Mesenchymal stem cell (in vitro differentiated cells and primary cell): ENCODE results near the gene ARHGAP19.
A peak's percentile ranks its signal among the peaks of the same experiment; 100 is the strongest.

ENCODE experiments used
- DNase-seq: peaks from one replicate; pipeline ENCODE4 v3.0.0-alpha.2; 2013
- H2AFZ ChIP-seq: one replicate; pipeline ENCODE4 v1.6.1; 2013; ENCODE audit warnings: low read depth, mild to moderate bottlenecking, control low read depth, inconsistent platforms, low read length, moderate library complexity
- H2AK5ac ChIP-seq: 2 replicates; pipeline ENCODE4 v1.6.1; 2013; ENCODE audit warnings: low read length, moderate library complexity, mild to moderate bottlenecking, inconsistent platforms; ENCODE audit not compliant: severe bottlenecking
- H2BK120ac ChIP-seq: one replicate; pipeline ENCODE4 v1.6.1; 2013; ENCODE audit warnings: low read depth, mild to moderate bottlenecking, inconsistent platforms, low read length, moderate library complexity
- H2BK12ac ChIP-seq, 2 experiments: one replicate each; pipeline ENCODE4 v1.6.1; 2013; ENCODE audit warnings: inconsistent platforms in 2 of 2, low read length in 2 of 2, mild to moderate bottlenecking in 2 of 2, moderate library complexity in 2 of 2, control low read depth in 1 of 2
- H2BK15ac ChIP-seq: one replicate; pipeline ENCODE4 v1.6.1; 2013; ENCODE audit warnings: mild to moderate bottlenecking, low read depth, inconsistent platforms; ENCODE audit not compliant: poor library complexity, severe bottlenecking
- H2BK5ac ChIP-seq: 2 replicates; pipeline ENCODE4 v1.6.1; 2013; ENCODE audit warnings: low read depth, mild to moderate bottlenecking, low read length, control low read depth, inconsistent platforms; ENCODE audit not compliant: poor library complexity, severe bottlenecking
- H3K14ac ChIP-seq, 2 experiments: one replicate each; pipeline ENCODE4 v1.6.1; 2013; ENCODE audit warnings: inconsistent platforms in 2 of 2, low read length in 2 of 2, control low read depth in 1 of 2, mild to moderate bottlenecking in 1 of 2, moderate library complexity in 1 of 2
- H3K18ac ChIP-seq, 2 experiments: one replicate each; pipeline ENCODE4 v1.6.1; 2013; ENCODE audit warnings: inconsistent platforms in 2 of 2, low read length in 2 of 2, control low read depth in 1 of 2, low read depth in 1 of 2, mild to moderate bottlenecking in 1 of 2
- H3K23ac ChIP-seq, 2 experiments: one replicate each; pipeline ENCODE4 v1.6.1; 2013; ENCODE audit warnings: inconsistent platforms in 2 of 2, low read length in 2 of 2, mild to moderate bottlenecking in 2 of 2, moderate library complexity in 2 of 2, control low read depth in 1 of 2
- H3K27ac ChIP-seq: 2 replicates; pipeline ENCODE4 v1.5.1; 2013; ENCODE audit warnings: mild to moderate bottlenecking, moderate library complexity, low read length, control low read depth, inconsistent platforms; ENCODE audit not compliant: poor library complexity, severe bottlenecking
- H3K27me3 ChIP-seq, 2 experiments: 2 replicates each; pipeline versions ENCODE4 v1.6.1 to v1.7.0; 2013; ENCODE audit warnings: low read length in 2 of 2, mild to moderate bottlenecking in 2 of 2, moderate library complexity in 2 of 2, control low read depth in 1 of 2, inconsistent platforms in 1 of 2; ENCODE audit not compliant: control insufficient read depth in 1 of 2, insufficient read depth in 1 of 2
- H3K36me3 ChIP-seq, 2 experiments: 2 replicates each; pipeline versions ENCODE4 v1.6.1 to v1.7.0; 2013; ENCODE audit warnings: low read length in 2 of 2, control low read depth in 1 of 2, inconsistent platforms in 1 of 2, low read depth in 1 of 2, mild to moderate bottlenecking in 1 of 2; ENCODE audit not compliant: insufficient read depth in 2 of 2, control insufficient read depth in 1 of 2
- H3K4ac ChIP-seq, 2 experiments: one replicate each; pipeline ENCODE4 v1.6.1; 2013; ENCODE audit warnings: inconsistent platforms in 2 of 2, low read length in 2 of 2, mild to moderate bottlenecking in 2 of 2, moderate library complexity in 2 of 2, control low read depth in 1 of 2, low read depth in 1 of 2
- H3K4me1 ChIP-seq: 2 replicates; pipeline ENCODE4 v1.6.1; 2013; ENCODE audit warnings: low read depth, low read length, control low read depth; ENCODE audit not compliant: control insufficient read depth, insufficient read depth
- H3K4me2 ChIP-seq: 2 replicates; pipeline ENCODE4 v1.6.1; 2013; ENCODE audit warnings: low read length, mild to moderate bottlenecking, inconsistent platforms; ENCODE audit not compliant: poor library complexity, severe bottlenecking
- H3K4me3 ChIP-seq, 2 experiments: 2 replicates each; pipeline versions ENCODE4 v1.5.1 to v1.7.0; 2013; ENCODE audit warnings: low read length in 2 of 2, mild to moderate bottlenecking in 2 of 2, control low read depth in 1 of 2, low read depth in 1 of 2; ENCODE audit not compliant: insufficient read depth in 1 of 2
- H3K79me1 ChIP-seq: replicated peaks from 2 replicates; pipeline ENCODE4 v1.6.1; 2013; ENCODE audit warnings: mild to moderate bottlenecking, control low read depth, low read length, inconsistent platforms; ENCODE audit not compliant: poor library complexity, severe bottlenecking
- H3K9ac ChIP-seq: 2 replicates; pipeline ENCODE4 v1.7.0; 2013; ENCODE audit warnings: mild to moderate bottlenecking, low read length, moderate library complexity
- H3K9me3 ChIP-seq: 2 replicates; pipeline ENCODE4 v1.7.0; 2013; ENCODE audit warnings: mild to moderate bottlenecking, low read length; ENCODE audit not compliant: control insufficient read depth
- H4K8ac ChIP-seq: one replicate; pipeline ENCODE4 v1.6.1; 2013; ENCODE audit warnings: inconsistent platforms, mild to moderate bottlenecking, low read length, moderate library complexity
- H4K91ac ChIP-seq: one replicate; pipeline ENCODE4 v1.6.1; 2013; ENCODE audit warnings: mild to moderate bottlenecking, low read length, inconsistent platforms
- WGBS: methylation state at CpG from one replicate; pipeline ENCODE4 v1.1.7; 2013; ENCODE audit warnings: mixed read lengths; 5-methylcytosine and 5-hydroxymethylcytosine counted together

ARHGAP19 gene

GRCh38 chr10:97228130-97228774, 64.2 kb downstream of the ARHGAP19 start:
- DNase-seq = no peak
- H2BK120ac ChIP-seq = no peak overlapping the region
- H3K14ac ChIP-seq = no peak overlapping the region
- no peaks in the 10 kb centered on the region for H3K9me3 ChIP-seq
- no peaks in the 10 kb centered on the region for H3K27me3 ChIP-seq
- H3K4me2 ChIP-seq = no peak overlapping the region
- H3K4me1 ChIP-seq = no peaks in the 10 kb centered on the region
- no peak overlapping the region for H2AFZ ChIP-seq
- H3K4ac ChIP-seq = no peak overlapping the region
- H4K8ac ChIP-seq = no peak overlapping the region
- no peak overlapping the region for H3K18ac ChIP-seq
- peaks cover 3 to 12% of the 10 kb centered on the region in 2 experiments for H3K36me3 ChIP-seq
- no peak overlapping the region for H3K27ac ChIP-seq
- no peak overlapping the region for H2BK5ac ChIP-seq
- H3K9ac ChIP-seq = no peak overlapping the region
- no peak overlapping the region for H2BK12ac ChIP-seq
- H4K91ac ChIP-seq = no peak overlapping the region
- H3K23ac ChIP-seq = no peak overlapping the region
- no peak overlapping the region for H2AK5ac ChIP-seq
- H2BK15ac ChIP-seq = no peak overlapping the region
- H3K4me3 ChIP-seq = no peak overlapping the region
- no peaks in the 10 kb centered on the region for H3K79me1 ChIP-seq
- WGBS = 97% methylated on average over 3 of the region's 3 CpGs

- WGBS = 95% methylated on average over 3 of the region's 4 CpGs
- Histone ChIP-seq H2BK12ac (no peak overlapping the region), H3K4ac (no peak overlapping the region), H2BK5ac (no peak overlapping the region), H3K9me3 (no peaks in the 10 kb centered on the region), H3K4me2 (no peak overlapping the region), H3K9ac (no peak overlapping the region), H3K27me3 (no peaks in the 10 kb centered on the region), H3K23ac (no peak overlapping the region), H3K36me3 (peaks cover 3 to 17% of the 10 kb centered on the region in 2 experiments), H4K91ac (no peak overlapping the region), H3K27ac (no peak overlapping the region), H2AFZ (no peak overlapping the region), H2BK120ac (no peak overlapping the region), H3K18ac (no peak overlapping the region), H3K79me1 (peaks cover 1% of the 10 kb centered on the region), H3K4me1 (no peaks in the 10 kb centered on the region), H3K4me3 (no peak overlapping the region), H2BK15ac (no peak overlapping the region), H2AK5ac (no peak overlapping the region), H4K8ac (no peak overlapping the region), H3K14ac (no peak overlapping the region)
- DNase-seq = no peak
Measured at GRCh38 chr10:97226398-97226797, 66.0 kb downstream of the ARHGAP19 start.

GRCh38 chr10:97224483-97225435, 67.7 kb downstream of the ARHGAP19 start:
- Histone ChIP-seq H3K27me3 (no peaks in the 10 kb centered on the region), H3K9me3 (no peaks in the 10 kb centered on the region), H4K8ac (no peak overlapping the region), H3K79me1 (peaks cover 1% of the 10 kb centered on the region), H2BK120ac (no peak overlapping the region), H3K27ac (no peak overlapping the region), H2AK5ac (no peak overlapping the region), H3K4ac (no peak overlapping the region), H3K4me3 (peak overlapping the region in 1 of 2 experiments; percentile 30), H2BK15ac (no peak overlapping the region), H2BK12ac (no peak overlapping the region), H3K18ac (no peak overlapping the region), H2AFZ (no peak overlapping the region), H3K4me2 (no peak overlapping the region), H3K4me1 (no peaks in the 10 kb centered on the region), H3K23ac (no peak overlapping the region), H3K9ac (no peak overlapping the region), H4K91ac (no peak overlapping the region), H3K14ac (no peak overlapping the region), H3K36me3 (peaks cover 3 to 17% of the 10 kb centered on the region in 2 experiments), H2BK5ac (no peak overlapping the region)
- 89% methylated on average over 3 of the region's 4 CpGs for WGBS
- no peak for DNase-seq

GRCh38 chr10:97222326-97222961, 70.0 kb downstream of the ARHGAP19 start:
- Histone ChIP-seq H3K18ac (no peak overlapping the region), H3K27ac (no peak overlapping the region), H3K27me3 (no peaks in the 10 kb centered on the region), H3K79me1 (peaks cover 1% of the 10 kb centered on the region), H2BK15ac (no peak overlapping the region), H2BK12ac (no peak overlapping the region), H3K23ac (no peak overlapping the region), H4K8ac (no peak overlapping the region), H2BK5ac (no peak overlapping the region), H2AFZ (no peak overlapping the region), H3K9me3 (no peaks in the 10 kb centered on the region), H3K9ac (no peak overlapping the region), H3K14ac (no peak overlapping the region), H3K4me3 (no peak overlapping the region), H3K4ac (no peak overlapping the region), H2AK5ac (no peak overlapping the region), H3K4me2 (no peak overlapping the region), H2BK120ac (no peak overlapping the region), H4K91ac (no peak overlapping the region), H3K36me3 (peaks cover 3 to 10% of the 10 kb centered on the region in 2 experiments), H3K4me1 (peaks cover 5% of the 10 kb centered on the region)
- WGBS = 92% methylated on average over 2 of the region's 6 CpGs
- peak; percentile 11 for DNase-seq
